GM21515 (cell line): Measurements from ENCODE around the gene NR1I2.

ENCODE experiments used
- ATAC-seq: cut with Tn5 transposase; IDR thresholded peaks from one replicate; pipeline ENCODE4 v1.9.1; 2021; ENCODE audit not compliant: unreplicated experiment

The NR1I2 gene

GRCh38 chr3:119778811-119779210 is 3.1 kb upstream of the NR1I2 start:
- ATAC-seq = no peak

- ATAC-seq = peak; percentile 76
Observed at GRCh38 chr3:119779731-119780383, 2.0 kb upstream of the NR1I2 start.

- ATAC-seq = no peak
Observed at GRCh38 chr3:119782460-119782859, 559 bp downstream of the NR1I2 start.

GRCh38 chr3:119783255-119783654 is 1.4 kb downstream of the NR1I2 start:
- no peak for ATAC-seq

GRCh38 chr3:119783883-119784282 is 2.0 kb downstream of the NR1I2 start:
- no peak for ATAC-seq

- ATAC-seq = no peak
Observed at GRCh38 chr3:119786409-119786808, 4.5 kb downstream of the NR1I2 start.

GRCh38 chr3:119790369-119790768 is 8.5 kb downstream of the NR1I2 start:
- no peak for ATAC-seq

- no peak for ATAC-seq
Observed at GRCh38 chr3:119792270-119792669, 10.4 kb downstream of the NR1I2 start.

GRCh38 chr3:119794401-119794800 is 12.5 kb downstream of the NR1I2 start:
- ATAC-seq = no peak

GRCh38 chr3:119794971-119795612 is 13.2 kb downstream of the NR1I2 start:
- no peak for ATAC-seq

GRCh38 chr3:119795849-119796248 is 13.9 kb downstream of the NR1I2 start:
- no peak for ATAC-seq

GRCh38 chr3:119796368-119796767 is 14.5 kb downstream of the NR1I2 start:
- ATAC-seq = no peak

GRCh38 chr3:119796785-119797184 is 14.9 kb downstream of the NR1I2 start:
- ATAC-seq = no peak

GRCh38 chr3:119800844-119801243 is 18.9 kb downstream of the NR1I2 start:
- ATAC-seq = no peak

GRCh38 chr3:119808244-119808643 is 26.3 kb downstream of the NR1I2 start:
- ATAC-seq = no peak

- no peak for ATAC-seq
Observed at GRCh38 chr3:119808843-119809242, 26.9 kb downstream of the NR1I2 start.

GRCh38 chr3:119809249-119810017 is 27.5 kb downstream of the NR1I2 start:
- peak; percentile 45 for ATAC-seq

GRCh38 chr3:119810018-119810435 is 28.1 kb downstream of the NR1I2 start:
- peak; percentile 86 for ATAC-seq

GRCh38 chr3:119812491-119813058 is 30.7 kb downstream of the NR1I2 start:
- no peak for ATAC-seq

- ATAC-seq = no peak
Observed at GRCh38 chr3:119815716-119816115, 33.8 kb downstream of the NR1I2 start.

- ATAC-seq = no peak
Observed at GRCh38 chr3:119817071-119817470, 35.2 kb downstream of the NR1I2 start.
